Measurements from ENCODE around the gene METTL26. TPM values are rescaled to one million over a fixed set of nuclear protein-coding genes. Genes with fewer than 3 reads are reported as not detected.

The METTL26 gene
- total and polyA plus RNA-seq, 2 of the 4 experiments (the other 2 are of a cell fraction): 46.8 to 128 TPM

DNA sequence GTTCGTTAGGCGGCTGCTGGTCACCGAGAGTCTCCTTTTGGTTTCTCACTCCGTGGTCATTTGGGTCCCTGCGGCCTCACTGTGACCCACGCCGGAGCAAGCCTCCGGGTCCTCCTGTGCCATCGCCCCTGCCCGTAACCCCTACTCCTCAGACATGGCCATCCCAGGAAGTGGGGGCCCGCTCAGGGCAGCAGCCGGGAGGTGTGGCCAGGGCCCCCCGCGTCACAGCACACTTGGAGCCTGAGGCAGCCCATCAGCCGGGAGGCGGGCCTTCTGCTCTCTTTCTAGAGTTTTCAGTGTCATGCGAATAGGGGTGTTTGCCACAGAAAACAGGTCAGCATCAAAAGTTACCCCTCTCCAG is 13.2 kb downstream of the METTL26 start:
- Histone ChIP-seq H2BK120ac (ENCODE audit: low read depth, low read length) (no peak overlapping the region), H4K20me1 (ENCODE audit: insufficient read depth, low read length) (peaks cover 16% of the 10 kb centered on the region), H3K4me3 (ENCODE audit: insufficient read depth, low read depth, low read length) (no peak overlapping the region), H3K9me3 (ENCODE audit: control insufficient read depth, insufficient read depth, low read length) (no peaks in the 10 kb centered on the region), H3K27ac (ENCODE audit: insufficient read depth, low read length) (peak overlapping the region; percentile 23; the same call in 1 of the 2 replicates), H4K91ac (ENCODE audit: insufficient read depth, low read depth, low read length) (peak overlapping the region; percentile 6; the same call in 1 of the 2 replicates), H3K79me1 (ENCODE audit: low read depth in 1 of 2, low read length in 2 of 2) (peaks cover 9 to 61% of the 10 kb centered on the region in 2 experiments; a peak in 2 of 4 replicates), H3K4me2 (ENCODE audit: low read depth, low read length) (no peak overlapping the region), H3K27me3 (ENCODE audit: control insufficient read depth, insufficient read depth, low read length) (no peaks in the 10 kb centered on the region), H3K4me1 (ENCODE audit: control insufficient read depth, insufficient read depth, low read length) (peaks cover 15% of the 10 kb centered on the region), H3K4ac (ENCODE audit: low read depth, low read length) (no peak overlapping the region), H2AFZ (replicated peaks; ENCODE audit: low read length, poor library complexity) (no peak overlapping the region), H3K9me1 (ENCODE audit: insufficient read depth, low read length) (peaks cover 4% of the 10 kb centered on the region; the same call in 1 of the 2 replicates), H2AK9ac (replicated peaks; ENCODE audit: low read depth, low read length, poor library complexity) (no peak overlapping the region), H4K8ac (ENCODE audit: low read depth in 2 of 2, low read length in 2 of 2) (no peak overlapping the region), H2BK5ac (ENCODE audit: low read depth, low read length, poor library complexity, severe bottlenecking) (peak overlapping the region; percentile 7), H3K56ac (ENCODE audit: extremely low read depth, insufficient read depth, low read length) (no peak overlapping the region), H2AK5ac (ENCODE audit: low read depth, low read length) (no peak overlapping the region), H3K9ac (ENCODE audit: low read depth, low read length) (no peak overlapping the region), H2BK15ac (ENCODE audit: low read depth, low read length) (no peak overlapping the region), H3K14ac (replicated peaks; ENCODE audit: low read depth, low read length) (no peak overlapping the region), H3K18ac (ENCODE audit: low read depth, low read length) (no peak overlapping the region), H3K36me3 (ENCODE audit: control insufficient read depth, insufficient read depth, low read length) (peaks cover 7% of the 10 kb centered on the region; the same call in 1 of the 2 replicates), H4K5ac (ENCODE audit: low read depth, low read length) (peak overlapping the region; percentile 22; the same call in 1 of the 2 replicates), H3K23ac (ENCODE audit: low read depth, low read length) (no peak overlapping the region), H2BK20ac (ENCODE audit: low read depth, low read length) (no peak overlapping the region)
- intact Hi-C loops (cut with micrococcal nuclease) (no loop called here), dilution Hi-C loops (cut with HindIII; ENCODE audit: low sequenced_read_pairs, unreplicated experiment) (no loop called here), in situ Hi-C loops (cut with MboI; ENCODE audit: low sequenced_read_pairs) (no loop called here)
- no TSS peak for BruUV-seq (replicated peaks)
- CTCF ChIA-PET: no interaction called here
- POLR2A ChIA-PET (ENCODE audit: unreplicated experiment): no interaction called here
- 87% methylated on average over 3 of the region's 17 CpGs; no CpG with 5 or more reads in 1 of the 2 experiments for WGBS, 2 experiments (ENCODE audit: extremely low coverage in 2 of 2, insufficient read length in 1 of 2)
- no peak for ATAC-seq (ENCODE audit: low read depth)
- no peak for TF ChIP-seq POLR2A (IDR thresholded peaks at IDR 0.05; ENCODE audit: low read depth, low read length)
- DNase-seq: no peak

Data from IMR-90 (cell line).